ENCODE results near the gene ZMIZ2. TPM values are rescaled to one million over a fixed set of nuclear protein-coding genes. Genes with fewer than 3 reads are reported as not detected.

ZMIZ2 gene
- total and polyA plus RNA-seq, 9 of the 15 experiments (the other 6 are each of a cell fraction or from before 2014, with no cell fraction given), result 0.13 to 40.3 (median 4.9) TPM

DNA sequence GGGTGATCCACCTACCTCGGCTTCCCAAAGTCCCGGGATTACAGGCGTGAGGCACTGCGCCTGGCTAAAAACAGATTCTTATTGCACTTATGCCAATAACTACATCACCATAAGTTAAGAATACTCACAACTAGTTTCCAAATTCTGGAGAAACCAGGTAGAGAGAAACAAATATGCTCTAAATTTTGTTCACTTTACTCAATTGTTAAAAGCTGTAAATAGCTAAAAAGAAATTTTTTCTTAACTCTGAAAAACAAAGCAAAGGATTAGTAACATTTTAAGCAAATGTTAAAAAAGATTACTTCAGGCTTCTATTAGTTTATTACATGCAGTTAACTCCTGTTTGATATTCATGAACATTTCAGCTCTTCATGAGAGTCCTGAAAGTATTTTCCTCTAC lies 28.3 kb upstream of the ZMIZ2 start (continued):
- peak in 1 of 2 experiments; percentile 92; a peak in 2 of 3 replicates for TF ChIP-seq CBX3 (IDR thresholded peaks at IDR 0.05; ENCODE audit: borderline replicate concordance in 1 of 2, low read length in 2 of 2)

GRCh38 chr7:44724276-44724675 lies 24.4 kb upstream of the ZMIZ2 start:
- Histone ChIP-seq H3K79me2 (ENCODE audit: control insufficient read depth, insufficient read depth, low read length) (no peaks in the 10 kb centered on the region), H4K20me1 (replicated peaks; ENCODE audit: control insufficient read depth, insufficient read depth, low read length) (no peaks in the 10 kb centered on the region), H3K9me1 (ENCODE audit: control insufficient read depth, insufficient read depth, low read length) (no peaks in the 10 kb centered on the region), H3K9me3 (replicated peaks; ENCODE audit: control insufficient read depth, insufficient read depth, low read depth, low read length) (no peaks in the 10 kb centered on the region; the same call in 1 of the 2 replicates), H3K36me3 (ENCODE audit: control insufficient read depth, insufficient read depth, low read length) (no peaks in the 10 kb centered on the region), H2AFZ (ENCODE audit: low read depth, low read length) (no peak overlapping the region), H3K4me2 (ENCODE audit: insufficient read depth, low read length) (no peak overlapping the region), H3K27me3 (ENCODE audit: control insufficient read depth in 2 of 2, insufficient read depth in 2 of 2, low read length in 2 of 2) (no peaks in the 10 kb centered on the region), H3K4me1 (replicated peaks in 1 of 2; ENCODE audit: control insufficient read depth in 2 of 2, insufficient read depth in 2 of 2, low read length in 2 of 2) (peaks cover 0 to 8% of the 10 kb centered on the region in 2 experiments; a peak in 3 of 5 replicates), H3K4me3 (no peak overlapping the region), H3K9ac (ENCODE audit: insufficient read depth in 1 of 2, low read depth in 2 of 2, low read length in 2 of 2) (no peak overlapping the region), H3K27ac (ENCODE audit: extremely low read depth, low read depth, low read length) (no peak overlapping the region)
- BruUV-seq (replicated peaks), result no TSS peak
- POLR2A ChIA-PET, result no interaction called here
- no peak for DNase-seq (ENCODE audit: extremely low read depth in 1 of 4, low spot score in 3 of 4)
- no peak for TF ChIP-seq FOXA1 (IDR thresholded peaks at IDR 0.05; ENCODE audit: borderline replicate concordance)
- no peak for TF ChIP-seq GTF2E2 (tag; IDR thresholded peaks at IDR 0.05)
- no peak for TF ChIP-seq FUS (optimal IDR thresholded peaks at IDR 0.05; ENCODE audit: low read depth, low read length)
- TF ChIP-seq, protein P1, sequence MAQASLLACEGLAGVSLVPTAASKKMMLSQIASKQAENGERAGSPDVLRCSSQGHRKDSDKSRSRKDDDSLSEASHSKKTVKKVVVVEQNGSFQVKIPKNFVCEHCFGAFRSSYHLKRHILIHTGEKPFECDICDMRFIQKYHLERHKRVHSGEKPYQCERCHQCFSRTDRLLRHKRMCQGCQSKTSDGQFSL (CRISPR knock-in tag; IDR thresholded peaks at IDR 0.05), result no peak
- TF ChIP-seq, protein P1 (tag; IDR thresholded peaks at IDR 0.05), result no peak
- TF ChIP-seq ZNF174 (CRISPR knock-in tag; IDR thresholded peaks at IDR 0.05), result no peak
- TF ChIP-seq DIDO1 (tag; IDR thresholded peaks at IDR 0.05; ENCODE audit: low read depth), result no peak
- ATAC-seq, result no peak
- 26% methylated on average over 4 of the region's 4 CpGs for WGBS (ENCODE audit: insufficient coverage, low coverage, missing lambda C conversion rate)
- CTCF ChIA-PET (ENCODE audit: low intra/inter-chr PET ratio), result no interaction called here
- FAIRE-seq, result no peak
- intact Hi-C loops (cut with micrococcal nuclease), result no loop called here
- in situ Hi-C loops (cut with MboI), result no loop called here
